ENCODE results near the gene KANSL1.

- TF ChIP-seq CTCF (IDR thresholded peaks at IDR 0.05; ENCODE audit: low read length): no peak
- no peak for TF ChIP-seq EZH2 (optimal IDR thresholded peaks at IDR 0.05; ENCODE audit: low read depth, low read length)
- TF ChIP-seq EZH2phosphoT487 (IDR thresholded peaks at IDR 0.05; ENCODE audit: low read length): no peak
These were observed 38.9 kb downstream of the KANSL1 start for GRCh38 chr17:46154151-46154816.
